HG03103 (cell line): ENCODE data around the gene KCNAB1.

Experiments
- ATAC-seq: cut with Tn5 transposase; IDR thresholded peaks from one replicate; pipeline ENCODE4 v1.9.1; 2021; ENCODE audit warnings: low read depth; ENCODE audit not compliant: unreplicated experiment

Gene KCNAB1

GRCh38 chr3:156474560-156475389 lies 354.4 kb downstream of the KCNAB1 start:
- ATAC-seq, result no peak

DNA sequence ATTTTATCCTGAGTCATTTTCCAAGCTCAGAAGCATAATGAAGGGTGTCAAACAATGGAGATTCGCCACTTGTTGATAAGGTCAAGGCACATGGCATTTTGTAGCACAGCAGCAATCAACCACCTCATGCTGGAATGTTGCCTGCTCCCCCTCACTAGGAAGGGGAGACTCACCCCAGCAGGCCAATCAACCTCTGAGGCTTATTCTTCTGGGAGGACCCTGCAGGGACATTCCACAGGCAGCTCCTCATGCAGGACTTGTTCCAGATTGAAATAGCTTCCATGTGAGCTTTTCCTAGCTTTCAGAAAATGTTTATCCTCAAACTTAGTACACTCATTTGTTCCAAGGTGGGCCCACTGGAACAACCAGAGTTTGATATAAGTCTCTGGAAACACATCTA lies 356.9 kb downstream of the KCNAB1 start:
- no peak for ATAC-seq

DNA sequence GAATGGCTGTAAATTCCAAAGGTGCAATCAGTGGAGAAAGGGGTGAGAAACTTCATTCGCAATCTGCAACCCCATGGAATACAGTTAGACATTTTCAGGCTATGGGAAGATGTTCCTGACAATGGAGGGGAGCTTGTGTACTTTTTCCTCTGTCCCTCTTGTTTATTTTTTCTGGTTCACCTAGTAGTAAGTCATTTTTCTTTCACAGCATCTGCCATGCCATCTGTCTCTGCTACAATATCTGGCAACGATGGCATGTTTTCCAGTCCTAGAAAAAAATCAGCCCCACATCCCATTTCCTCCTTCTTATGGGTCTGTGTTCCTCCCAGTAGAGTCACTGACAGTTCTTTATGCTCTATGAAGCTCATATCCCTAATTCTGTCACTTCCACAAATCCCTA lies 358.5 kb downstream of the KCNAB1 start:
- ATAC-seq, result no peak

- ATAC-seq, result no peak
Observed at GRCh38 chr3:156479604-156480003, 359.2 kb downstream of the KCNAB1 start.

DNA sequence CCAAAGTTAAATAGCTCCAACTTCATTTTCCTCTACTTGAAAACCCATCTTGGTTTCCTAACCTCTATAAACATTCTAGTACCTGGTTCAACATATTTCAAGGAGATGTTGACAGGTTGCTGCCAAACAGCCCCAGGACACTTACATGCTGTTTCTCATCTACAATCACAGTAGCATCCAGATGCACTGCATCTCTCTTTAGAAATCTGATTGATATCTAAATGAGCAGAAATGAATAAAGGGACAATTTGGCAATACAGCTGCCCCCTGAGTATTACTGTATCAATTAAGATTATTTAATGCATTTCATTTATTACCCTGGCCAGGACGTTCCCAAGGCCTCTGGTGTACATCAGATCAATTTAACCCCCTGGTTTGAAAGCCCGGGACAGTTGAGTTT lies 360.6 kb downstream of the KCNAB1 start:
- no peak for ATAC-seq

DNA sequence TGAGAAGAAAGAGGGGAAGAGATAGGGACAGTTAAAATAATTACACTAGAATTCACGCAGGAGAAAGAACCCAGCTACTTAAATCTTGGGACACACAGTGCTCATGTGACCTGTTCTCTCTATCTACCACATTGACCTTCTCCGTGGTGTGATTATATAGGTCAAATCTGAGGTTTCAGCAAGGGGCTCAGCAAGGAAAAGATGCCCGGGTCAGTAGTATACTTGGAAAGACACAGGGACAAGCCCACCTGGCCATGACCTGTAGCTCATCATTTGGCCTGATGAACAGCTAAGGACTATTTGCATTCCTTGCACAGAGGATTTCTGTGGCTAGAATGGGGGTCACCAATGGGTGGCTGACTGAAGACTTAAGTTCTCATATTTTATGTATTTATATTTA lies 362.6 kb downstream of the KCNAB1 start:
- no peak for ATAC-seq

GRCh38 chr3:156483426-156483825 lies 363.0 kb downstream of the KCNAB1 start:
- peak; percentile 82 for ATAC-seq

DNA sequence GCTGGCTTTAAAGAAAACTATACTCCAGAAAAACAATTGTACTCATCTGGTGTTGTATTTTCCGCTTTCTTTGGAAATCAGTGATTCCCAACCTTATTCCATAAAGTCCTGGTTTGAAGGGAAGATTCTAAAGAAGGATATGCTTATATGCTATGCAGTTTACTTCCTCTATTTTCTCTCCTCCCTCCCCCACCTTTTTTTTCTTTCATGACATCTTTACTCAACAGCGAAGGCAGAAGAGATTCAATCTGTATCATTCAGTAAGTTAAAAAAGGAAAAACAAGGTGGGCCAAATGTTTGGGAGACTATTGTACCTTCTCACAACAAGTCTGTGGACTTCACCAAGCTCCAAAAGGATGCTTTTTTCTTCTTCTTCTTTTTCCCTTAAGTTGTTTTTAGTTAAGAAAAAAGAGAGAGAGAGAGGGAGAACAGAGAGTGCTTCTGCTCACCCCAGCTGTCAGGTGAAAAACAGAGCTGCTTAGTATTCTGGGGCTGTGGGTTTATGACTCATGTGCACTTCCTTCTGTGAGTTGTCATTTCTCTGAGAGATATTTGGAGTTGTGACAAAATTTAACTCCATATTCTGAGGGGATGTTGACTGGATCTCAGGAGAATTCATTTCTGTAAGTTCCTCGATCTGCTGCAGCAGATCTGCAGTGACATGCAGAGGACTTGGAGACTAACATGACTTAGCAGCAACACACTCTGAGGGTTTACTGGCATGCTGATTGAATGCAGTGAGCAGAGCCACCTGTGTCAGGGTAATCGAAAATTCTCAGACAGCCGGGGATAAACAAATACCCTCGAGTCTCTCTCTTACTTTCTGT lies 363.8 kb downstream of the KCNAB1 start:
- ATAC-seq, result peak; percentile 78

GRCh38 chr3:156488767-156489166 lies 368.4 kb downstream of the KCNAB1 start:
- ATAC-seq, result no peak

- ATAC-seq, result no peak
Observed at GRCh38 chr3:156489462-156489911, 369.1 kb downstream of the KCNAB1 start.

GRCh38 chr3:156491192-156491591 lies 370.8 kb downstream of the KCNAB1 start:
- no peak for ATAC-seq

- ATAC-seq, result no peak
Observed at GRCh38 chr3:156492801-156493261, 372.5 kb downstream of the KCNAB1 start.

DNA sequence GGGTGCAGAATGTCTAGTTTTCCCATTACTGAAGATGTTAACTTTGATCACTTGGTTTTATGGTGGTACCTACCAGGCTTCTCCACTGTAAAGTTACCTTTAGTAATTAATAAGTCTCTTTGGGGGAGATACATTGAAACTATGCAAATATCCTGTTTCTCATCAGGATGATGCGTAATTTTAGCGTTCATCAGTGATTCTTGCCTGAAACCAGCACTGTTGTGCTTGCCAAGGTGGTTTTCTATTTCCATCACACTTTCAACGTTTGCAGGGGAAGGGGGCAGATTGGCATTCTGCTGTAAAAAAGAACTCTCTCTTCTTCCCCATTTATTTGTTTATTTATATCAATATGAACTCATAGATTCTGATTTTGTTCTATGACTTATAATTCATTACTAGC lies 373.5 kb downstream of the KCNAB1 start:
- ATAC-seq, result no peak

- ATAC-seq, result no peak
Observed at GRCh38 chr3:156495816-156496215, 375.4 kb downstream of the KCNAB1 start.

GRCh38 chr3:156497326-156497725 lies 376.9 kb downstream of the KCNAB1 start:
- no peak for ATAC-seq

DNA sequence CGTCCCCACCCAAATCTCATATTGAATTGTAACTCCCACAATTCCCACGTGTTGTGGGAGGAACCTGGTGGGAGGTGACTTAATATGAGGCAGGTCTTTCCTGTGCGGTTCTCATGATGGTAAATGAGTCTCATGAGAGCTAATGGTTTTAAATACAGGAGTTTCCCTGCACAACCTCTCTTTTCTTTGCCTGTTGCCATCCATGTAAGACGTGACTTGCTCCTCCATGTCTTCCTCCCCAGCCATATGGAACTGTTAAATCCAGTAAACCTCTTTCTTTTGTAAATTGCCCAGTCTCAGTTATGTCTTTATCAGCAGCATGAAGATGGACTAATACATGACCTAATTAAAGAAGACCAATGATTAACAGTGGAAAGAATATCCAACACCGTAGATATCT lies 377.9 kb downstream of the KCNAB1 start:
- ATAC-seq, result no peak

GRCh38 chr3:156507285-156507684 lies 386.9 kb downstream of the KCNAB1 start:
- no peak for ATAC-seq

DNA sequence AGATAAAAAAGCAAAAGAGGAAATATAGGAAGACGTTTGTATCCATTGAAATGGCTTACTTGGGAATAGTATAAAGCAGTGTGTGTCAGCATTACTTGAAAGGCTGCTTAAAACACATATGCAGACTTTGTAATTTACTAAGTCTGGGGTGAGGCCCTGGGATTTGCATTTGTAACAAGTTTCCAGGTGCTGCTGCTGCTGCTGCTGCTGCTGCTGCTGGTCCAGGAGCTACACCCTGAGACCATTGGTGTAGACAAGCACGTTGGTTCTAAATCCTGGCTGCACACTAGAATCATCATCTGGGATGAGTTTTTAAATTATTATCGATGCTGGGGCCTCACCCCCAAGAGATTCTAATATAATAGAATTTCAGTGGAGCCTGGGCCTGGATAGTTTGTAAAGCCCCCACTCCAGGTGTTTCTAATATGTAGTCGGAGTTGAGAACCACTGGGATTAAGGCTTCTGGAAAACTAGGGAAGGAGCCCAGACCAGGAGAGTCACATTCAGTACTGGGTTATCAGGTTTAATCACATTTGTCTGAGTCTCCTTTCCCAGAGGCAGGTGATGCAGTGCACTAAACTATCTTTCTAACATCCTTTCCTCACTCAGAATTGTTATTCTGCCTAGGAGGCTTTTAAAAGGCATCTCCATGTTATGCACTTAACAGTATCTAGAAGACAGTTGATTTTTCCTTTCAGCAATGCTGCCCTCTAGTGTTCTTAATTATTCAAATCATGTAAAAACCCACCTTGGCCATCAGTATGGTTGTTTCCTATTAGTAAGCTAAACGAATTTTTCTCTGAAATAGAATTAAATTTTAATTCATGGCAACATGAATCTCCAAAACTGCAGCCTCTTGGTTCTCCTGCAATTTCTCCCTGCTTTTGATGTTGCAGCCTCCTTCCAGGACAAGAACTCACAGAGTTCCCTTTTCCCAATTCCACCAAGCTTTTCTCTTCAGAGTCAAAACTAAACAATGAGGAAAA lies 389.1 kb downstream of the KCNAB1 start:
- peak; percentile 65 for ATAC-seq

- ATAC-seq, result no peak
Observed at GRCh38 chr3:156511987-156512677, 391.8 kb downstream of the KCNAB1 start.

DNA sequence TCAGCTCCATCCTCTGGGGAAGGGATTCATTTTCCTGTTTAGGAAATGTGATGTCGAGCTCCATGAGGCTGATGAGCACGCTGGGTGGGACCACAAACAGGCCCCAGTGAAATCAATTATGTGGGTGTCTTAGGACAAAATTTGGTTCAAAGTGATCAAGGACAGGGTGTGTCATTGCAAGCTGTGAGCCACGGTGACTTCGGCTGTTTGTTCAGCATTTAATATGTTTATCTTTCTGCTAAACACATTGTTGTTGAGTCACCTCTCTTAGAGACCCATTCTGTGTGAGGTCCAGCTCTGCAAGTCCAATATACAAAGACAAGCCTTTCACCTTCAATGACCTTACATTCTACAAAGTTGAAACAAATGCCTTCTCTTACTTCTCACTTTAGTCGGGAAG lies 393.2 kb downstream of the KCNAB1 start:
- no peak for ATAC-seq
